ENCODE results near the gene NCR3LG1.

Gene NCR3LG1

DNA sequence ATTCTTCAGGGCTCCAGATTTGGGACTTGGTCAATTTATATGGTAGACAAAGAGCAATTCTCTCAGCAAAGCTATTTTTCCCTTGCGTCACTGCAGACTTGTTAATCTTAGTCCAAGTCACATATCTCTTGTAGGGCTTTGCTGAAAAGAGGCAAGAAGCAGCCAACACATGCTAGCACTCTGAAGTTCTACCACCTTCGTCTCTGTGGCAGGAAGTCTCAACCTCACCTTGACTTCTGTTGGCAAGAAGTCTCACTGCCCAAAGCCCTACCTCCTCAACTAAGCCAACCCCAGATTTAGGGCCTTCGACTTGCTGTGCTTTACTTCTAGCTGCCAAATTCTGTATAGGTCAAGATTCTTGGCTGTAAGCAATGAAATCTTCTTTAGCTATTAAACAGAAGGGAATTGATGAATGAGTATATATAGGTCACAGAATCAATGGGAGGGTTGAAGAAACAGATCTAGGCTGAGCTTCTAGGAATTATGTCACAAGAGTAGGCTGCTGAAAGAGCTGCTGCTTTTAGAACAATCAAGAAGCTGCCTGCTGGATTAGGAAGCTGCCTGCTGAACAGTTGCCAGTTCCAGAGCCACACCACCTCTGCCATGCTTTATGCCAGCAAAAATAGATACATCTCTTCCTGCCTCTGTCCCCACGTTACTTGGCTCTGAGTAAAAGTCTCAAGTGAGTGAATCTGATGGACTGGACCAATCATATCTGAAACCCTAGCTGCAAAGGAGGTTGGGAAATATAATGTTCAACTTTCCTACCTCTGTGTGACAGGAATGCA lies 17.6 kb upstream of the NCR3LG1 start:
- Histone ChIP-seq H3K4me1 (ENCODE audit: insufficient read depth, low read length, severe bottlenecking) (no peaks in the 10 kb centered on the region), H3K27ac (ENCODE audit: low read depth, low read length, poor library complexity, severe bottlenecking) (no peak overlapping the region), H3K9me2 (ENCODE audit: low read depth, low read length) (no peaks in the 10 kb centered on the region), H3K36me3 (ENCODE audit: insufficient read depth, low read length) (peaks cover 35% of the 10 kb centered on the region; the same call in 1 of the 2 replicates), H3K4me2 (ENCODE audit: low read length) (no peak overlapping the region), H3K9ac (ENCODE audit: low read length) (no peak overlapping the region), H3K4me3 (ENCODE audit: low read depth, low read length, poor library complexity, severe bottlenecking) (no peak overlapping the region), H3F3A (ENCODE audit: insufficient read depth, low read length) (no peaks in the 10 kb centered on the region), H2AFZ (ENCODE audit: low read length) (no peak overlapping the region), H3K9me3 (ENCODE audit: low read length) (no peaks in the 10 kb centered on the region), H3K79me2 (ENCODE audit: insufficient read depth, low read length) (no peaks in the 10 kb centered on the region), H4K20me1 (ENCODE audit: insufficient read depth, low read length) (no peaks in the 10 kb centered on the region), H3K27me3 (ENCODE audit: insufficient read depth, low read length) (no peaks in the 10 kb centered on the region)
- no peak for TF ChIP-seq EZH2 (IDR thresholded peaks at IDR 0.05; ENCODE audit: borderline replicate concordance, low read length)
- no peak for TF ChIP-seq CTCF (IDR thresholded peaks at IDR 0.05; ENCODE audit: low read length)

DNA sequence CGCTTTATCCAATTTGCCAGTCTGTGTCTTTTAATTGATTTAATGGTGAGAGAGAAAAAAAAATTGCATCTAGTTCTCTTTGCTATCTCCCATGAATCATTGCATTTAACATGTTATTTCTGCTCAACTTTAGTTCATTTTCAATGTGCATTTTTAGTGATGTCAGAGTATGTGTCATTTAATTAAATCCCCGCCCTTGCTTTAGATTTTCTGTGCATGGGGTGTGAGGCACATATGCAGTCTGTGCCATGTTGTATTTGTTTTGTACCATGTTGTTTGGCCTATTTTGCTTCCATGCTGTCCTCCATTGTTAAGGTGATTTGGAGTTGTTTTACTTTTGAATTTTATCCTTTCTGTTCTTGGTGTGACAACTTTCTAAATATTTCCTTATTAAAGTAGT lies 8.3 kb upstream of the NCR3LG1 start:
- Histone ChIP-seq H3K36me3 (ENCODE audit: insufficient read depth, low read length) (no peaks in the 10 kb centered on the region), H3K27me3 (ENCODE audit: insufficient read depth, low read length) (no peaks in the 10 kb centered on the region), H3K4me1 (ENCODE audit: insufficient read depth, low read length, severe bottlenecking) (no peaks in the 10 kb centered on the region), H4K20me1 (ENCODE audit: insufficient read depth, low read length) (no peaks in the 10 kb centered on the region), H3K79me2 (ENCODE audit: insufficient read depth, low read length) (no peaks in the 10 kb centered on the region), H3F3A (ENCODE audit: insufficient read depth, low read length) (no peaks in the 10 kb centered on the region), H3K9me3 (ENCODE audit: low read length) (no peaks in the 10 kb centered on the region), H3K4me3 (ENCODE audit: low read depth, low read length, poor library complexity, severe bottlenecking) (no peak overlapping the region), H2AFZ (ENCODE audit: low read length) (no peak overlapping the region), H3K9ac (ENCODE audit: low read length) (no peak overlapping the region), H3K9me2 (ENCODE audit: low read depth, low read length) (no peaks in the 10 kb centered on the region), H3K4me2 (ENCODE audit: low read length) (no peak overlapping the region), H3K27ac (ENCODE audit: low read depth, low read length, poor library complexity, severe bottlenecking) (no peak overlapping the region)
- TF ChIP-seq EZH2 (IDR thresholded peaks at IDR 0.05; ENCODE audit: borderline replicate concordance, low read length) (no peak), CTCF (IDR thresholded peaks at IDR 0.05; ENCODE audit: low read length) (no peak)

DNA sequence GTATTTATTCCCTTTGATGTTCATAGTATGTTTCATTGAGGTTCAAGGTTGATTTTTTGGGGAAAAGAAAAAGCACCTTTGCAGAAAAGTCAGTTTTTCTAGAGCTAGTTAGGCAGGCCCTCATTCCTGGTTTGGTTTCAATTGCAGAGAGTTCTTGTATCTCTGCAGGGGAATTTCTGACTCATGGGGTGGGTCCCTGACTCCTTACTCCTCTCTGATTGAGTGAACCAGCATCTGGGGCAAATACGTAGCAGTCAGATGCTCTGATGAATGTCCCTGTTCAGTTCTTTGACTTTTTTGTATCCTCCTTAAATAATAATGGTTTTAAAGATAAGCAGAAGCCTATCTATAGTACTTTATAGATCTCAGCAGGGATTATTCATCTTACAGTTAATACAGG lies 7.7 kb upstream of the NCR3LG1 start:
- Histone ChIP-seq H3K9ac (ENCODE audit: low read length) (no peak overlapping the region), H3K79me2 (ENCODE audit: insufficient read depth, low read length) (no peaks in the 10 kb centered on the region), H3F3A (ENCODE audit: insufficient read depth, low read length) (no peaks in the 10 kb centered on the region), H3K4me1 (ENCODE audit: insufficient read depth, low read length, severe bottlenecking) (no peaks in the 10 kb centered on the region), H3K27me3 (ENCODE audit: insufficient read depth, low read length) (no peaks in the 10 kb centered on the region), H4K20me1 (ENCODE audit: insufficient read depth, low read length) (no peaks in the 10 kb centered on the region), H3K9me3 (ENCODE audit: low read length) (no peaks in the 10 kb centered on the region), H3K4me3 (ENCODE audit: low read depth, low read length, poor library complexity, severe bottlenecking) (no peak overlapping the region), H3K27ac (ENCODE audit: low read depth, low read length, poor library complexity, severe bottlenecking) (no peak overlapping the region), H3K4me2 (ENCODE audit: low read length) (no peak overlapping the region), H2AFZ (ENCODE audit: low read length) (no peak overlapping the region), H3K36me3 (ENCODE audit: insufficient read depth, low read length) (no peaks in the 10 kb centered on the region), H3K9me2 (ENCODE audit: low read depth, low read length) (no peaks in the 10 kb centered on the region)
- TF ChIP-seq CTCF (IDR thresholded peaks at IDR 0.05; ENCODE audit: low read length) (no peak), EZH2 (IDR thresholded peaks at IDR 0.05; ENCODE audit: borderline replicate concordance, low read length) (no peak)

Data from OCI-LY1 (cell line).